ENCODE results near the gene LAMA2. TPM values are rescaled to one million over a fixed set of nuclear protein-coding genes. Genes with fewer than 3 reads are reported as not detected.
A peak's percentile ranks its signal among the peaks of the same experiment; 100 is the strongest.
"Not testable (repeated sequence)": the region's sequence is repeated elsewhere in the genome, so short reads cannot be mapped to it uniquely, and the experiment has no call there.

The LAMA2 gene
- polyA plus RNA-seq, 3 donors from 2014 or later: 0.17 to 1.2 (median 0.34) TPM

DNA sequence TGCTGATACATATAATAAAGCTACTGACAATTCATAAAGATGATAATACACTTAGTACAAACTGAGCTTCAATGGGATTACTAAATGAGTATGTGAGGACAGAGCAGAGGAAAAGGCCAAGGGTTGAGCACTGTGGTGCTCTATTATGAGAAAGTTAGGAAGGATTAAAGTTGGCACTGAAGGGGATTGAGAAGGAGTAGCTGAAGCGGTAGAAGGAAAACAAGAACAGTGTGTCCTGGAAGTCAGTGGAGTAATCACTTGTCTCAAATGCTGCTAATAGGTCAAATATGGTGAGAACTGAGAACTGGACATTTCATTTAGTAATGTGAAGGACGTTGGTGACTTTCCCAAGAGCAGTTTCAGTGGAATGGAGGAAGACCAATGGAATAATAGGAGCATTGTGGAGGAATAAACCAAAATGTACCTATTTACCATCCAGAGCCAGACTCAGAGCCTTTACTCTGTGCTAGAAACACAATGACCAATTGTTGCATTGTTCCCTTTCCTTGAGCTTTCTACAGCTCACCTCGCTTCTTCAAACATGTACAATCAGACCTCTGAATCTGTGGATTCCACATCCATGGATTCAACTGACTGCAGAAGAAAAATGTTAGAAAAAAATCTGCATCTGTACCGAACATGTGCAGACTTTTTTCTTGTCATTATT, 255.9 kb downstream of the LAMA2 start:
- no peak overlapping the region for H3K4me3 Mint-ChIP-seq
- H3K27me3 Mint-ChIP-seq (ENCODE audit: low read depth in 3 of 3): peaks cover 3 to 9% (median 6%) of the 10 kb centered on the region in 3 donors
- no peaks in the 10 kb centered on the region for H3K36me3 Mint-ChIP-seq
- no peak for DNase-seq
- no peaks in the 10 kb centered on the region for H3K9me3 Mint-ChIP-seq
- H3K4me1 Mint-ChIP-seq: no peaks in the 10 kb centered on the region
- H3K27ac Mint-ChIP-seq: no peak overlapping the region

DNA sequence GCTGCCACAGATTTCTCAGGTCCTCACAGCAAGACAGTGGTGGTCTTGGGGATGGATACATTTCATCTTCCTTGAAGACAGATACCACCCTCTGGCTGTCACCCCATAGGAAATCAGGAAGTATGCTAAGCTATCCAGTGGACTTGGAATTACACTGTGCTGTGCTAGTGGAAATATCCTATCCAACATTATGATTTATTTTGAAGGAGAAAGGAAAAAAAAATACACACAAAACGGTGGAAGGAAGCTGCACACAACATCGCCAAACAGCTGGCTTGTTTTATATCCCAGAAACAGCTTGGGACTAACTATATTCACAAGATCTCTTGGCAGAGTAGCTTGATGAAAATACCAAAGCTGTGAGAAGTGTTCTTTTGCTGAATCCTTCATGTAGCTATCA, 257.6 kb downstream of the LAMA2 start:
- Mint-ChIP-seq H3K4me1 (no peaks in the 10 kb centered on the region), H3K27ac (no peak overlapping the region), H3K9me3 (no peaks in the 10 kb centered on the region), H3K36me3 (no peaks in the 10 kb centered on the region), H3K4me3 (no peak overlapping the region), H3K27me3 (ENCODE audit: low read depth in 3 of 3) (peaks cover 3 to 9% (median 7%) of the 10 kb centered on the region in 3 donors)
- DNase-seq: no peak

DNA sequence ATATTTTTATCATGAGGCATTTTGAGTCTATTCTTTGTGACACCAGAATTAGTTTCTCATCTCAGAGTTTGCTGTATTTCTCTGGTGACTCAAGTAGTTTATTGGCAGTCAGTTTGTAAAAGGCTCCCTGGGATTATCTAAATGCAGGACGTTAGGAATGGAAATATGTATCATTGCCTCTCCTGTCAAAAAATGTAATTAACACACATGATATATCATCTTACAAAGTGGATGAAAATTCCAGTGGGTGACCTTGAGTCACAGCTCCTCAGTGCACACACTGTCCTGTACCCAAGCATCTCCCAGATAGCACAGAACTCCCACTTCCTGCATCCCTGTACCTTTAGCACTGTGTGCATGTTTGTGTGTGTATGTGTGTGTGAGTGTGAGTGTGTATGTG, 258.6 kb downstream of the LAMA2 start:
- H3K9me3 Mint-ChIP-seq: no peaks in the 10 kb centered on the region

DNA sequence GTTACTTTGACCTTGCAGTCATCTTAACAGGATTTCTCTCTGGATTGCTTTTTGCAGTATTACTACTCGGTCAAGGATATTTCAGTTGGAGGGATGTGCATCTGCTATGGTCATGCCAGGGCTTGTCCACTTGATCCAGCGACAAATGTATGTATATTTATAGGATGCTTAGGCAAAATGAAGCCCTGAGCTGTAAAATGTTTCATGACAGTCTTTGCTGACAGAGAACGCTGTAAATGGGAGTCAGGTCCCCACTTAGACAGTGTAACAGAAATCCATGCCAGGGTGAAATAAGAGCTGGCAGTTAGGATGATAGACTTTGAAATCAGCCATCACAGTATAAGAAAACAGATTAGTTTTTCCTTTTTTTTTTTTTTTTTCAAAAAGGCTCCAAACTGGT, 264.0 kb downstream of the LAMA2 start:
- H3K4me3 Mint-ChIP-seq: no peak overlapping the region
- H3K36me3 Mint-ChIP-seq: no peaks in the 10 kb centered on the region
- no peak overlapping the region for H3K27ac Mint-ChIP-seq

More for the DNA sequence above, 258.6 kb downstream of the LAMA2 start:
- H3K36me3 Mint-ChIP-seq: no peaks in the 10 kb centered on the region
- H3K4me1 Mint-ChIP-seq: no peaks in the 10 kb centered on the region
- H3K27ac Mint-ChIP-seq: no peak overlapping the region
- peaks cover 3 to 9% (median 4%) of the 10 kb centered on the region in 3 donors for H3K27me3 Mint-ChIP-seq (ENCODE audit: low read depth in 3 of 3)
- DNase-seq: no peak
- H3K4me3 Mint-ChIP-seq: no peak overlapping the region

DNA sequence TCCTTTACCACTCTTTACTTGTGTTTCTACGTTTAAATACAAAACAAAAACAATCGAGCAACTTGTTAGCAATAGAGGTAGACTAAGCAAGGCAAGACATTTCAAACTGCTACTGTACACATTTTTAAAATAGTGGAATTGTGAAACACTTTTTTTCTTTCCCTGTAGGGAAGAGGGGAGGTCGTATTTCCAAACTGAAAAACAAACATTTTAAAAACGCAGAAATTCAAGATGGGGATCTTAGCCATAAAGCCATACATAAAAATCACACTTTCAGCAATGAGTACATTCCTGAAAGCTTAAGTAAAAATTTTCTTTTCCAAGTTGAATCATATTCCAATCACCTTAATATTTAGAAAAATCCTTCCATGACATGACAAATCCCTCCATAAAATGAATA, 267.6 kb downstream of the LAMA2 start:
- Mint-ChIP-seq H3K9me3 (no peaks in the 10 kb centered on the region), H3K4me3 (no peak overlapping the region), H3K27ac (no peak overlapping the region), H3K27me3 (ENCODE audit: low read depth in 3 of 3) (no peaks in the 10 kb centered on the region), H3K36me3 (no peaks in the 10 kb centered on the region), H3K4me1 (no peaks in the 10 kb centered on the region)
- DNase-seq: no peak

More for the DNA sequence above, 264.0 kb downstream of the LAMA2 start:
- DNase-seq: no peak
- Mint-ChIP-seq H3K27me3 (ENCODE audit: low read depth in 3 of 3) (peaks cover 0 to 5% (median 3%) of the 10 kb centered on the region in 3 donors), H3K9me3 (no peaks in the 10 kb centered on the region), H3K4me1 (no peaks in the 10 kb centered on the region)

DNA sequence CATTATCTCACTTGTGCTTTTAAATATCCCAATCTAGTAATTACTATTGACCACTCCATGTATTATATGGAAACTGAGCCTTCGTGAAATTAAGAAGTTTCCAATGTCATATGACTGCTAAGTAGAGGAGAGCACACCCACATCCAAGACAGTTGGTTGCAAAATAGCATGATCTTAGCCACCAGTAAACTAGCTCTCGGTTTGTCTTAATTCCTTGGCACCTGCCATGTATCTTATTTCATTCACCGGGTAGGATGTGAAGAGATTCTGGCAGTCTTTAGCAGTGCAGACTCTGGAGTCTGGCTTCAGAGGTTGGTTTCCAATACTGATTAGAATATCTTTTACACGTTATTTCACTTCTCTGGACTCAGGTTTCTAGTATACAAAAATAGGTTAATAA, 270.3 kb downstream of the LAMA2 start:
- H3K36me3 Mint-ChIP-seq: no peaks in the 10 kb centered on the region
- H3K27me3 Mint-ChIP-seq (ENCODE audit: low read depth in 3 of 3): no peaks in the 10 kb centered on the region
- H3K9me3 Mint-ChIP-seq: no peaks in the 10 kb centered on the region
- DNase-seq: no peak
- H3K4me1 Mint-ChIP-seq: no peaks in the 10 kb centered on the region
- H3K27ac Mint-ChIP-seq: no peak overlapping the region
- no peak overlapping the region for H3K4me3 Mint-ChIP-seq

DNA sequence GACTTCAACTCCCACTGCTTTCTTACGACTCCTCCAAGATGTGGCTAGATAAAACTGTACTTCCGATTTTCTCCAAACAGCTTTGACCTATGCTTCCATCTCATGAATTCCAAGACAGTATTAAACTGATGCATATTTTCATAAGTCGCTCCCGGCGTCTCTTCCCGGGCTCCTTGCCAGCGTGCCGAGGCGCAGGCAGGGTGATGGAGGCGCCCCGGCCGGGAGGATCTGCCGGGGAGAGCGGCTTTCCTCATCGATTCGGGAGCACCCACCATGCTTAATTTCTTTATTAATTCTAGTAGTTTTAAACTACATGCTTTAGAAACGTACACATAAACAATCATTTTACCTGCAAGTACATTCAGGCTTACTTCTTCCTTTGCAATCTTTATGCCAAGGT, 276.3 kb downstream of the LAMA2 start:
- not testable (repeated sequence) for H3K36me3 Mint-ChIP-seq; H3K27ac Mint-ChIP-seq; DNase-seq; H3K27me3 Mint-ChIP-seq (ENCODE audit: low read depth in 3 of 3); H3K4me1 Mint-ChIP-seq; H3K9me3 Mint-ChIP-seq; H3K4me3 Mint-ChIP-seq

DNA sequence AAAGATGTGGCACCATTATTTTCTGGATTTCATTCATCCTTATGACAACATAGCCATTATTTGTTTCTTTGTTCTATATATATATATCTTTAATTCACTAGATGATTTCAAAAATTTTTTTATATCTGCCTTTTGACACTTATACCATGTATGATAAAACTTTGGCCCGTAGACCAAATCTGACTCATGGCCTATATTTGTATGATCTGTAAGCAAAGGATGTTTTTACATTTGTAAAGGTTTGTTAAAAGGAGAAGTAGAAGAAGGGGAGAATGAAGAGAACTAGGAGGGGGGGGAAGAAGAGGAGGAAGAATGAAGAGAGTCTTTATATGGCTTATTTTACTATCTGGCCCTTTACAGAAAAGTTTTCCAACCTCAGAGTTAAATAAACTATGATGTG, 279.7 kb downstream of the LAMA2 start:
- Mint-ChIP-seq H3K27me3 (ENCODE audit: low read depth in 3 of 3) (peaks cover 0 to 4% (median 2%) of the 10 kb centered on the region in 3 donors), H3K27ac (no peak overlapping the region), H3K4me1 (no peaks in the 10 kb centered on the region), H3K9me3 (peaks cover 0 to 4% (median 0%) of the 10 kb centered on the region in 6 donors), H3K4me3 (no peak overlapping the region), H3K36me3 (peaks cover 0 to 3% (median 0%) of the 10 kb centered on the region in 3 donors)
- no peak for DNase-seq

DNA sequence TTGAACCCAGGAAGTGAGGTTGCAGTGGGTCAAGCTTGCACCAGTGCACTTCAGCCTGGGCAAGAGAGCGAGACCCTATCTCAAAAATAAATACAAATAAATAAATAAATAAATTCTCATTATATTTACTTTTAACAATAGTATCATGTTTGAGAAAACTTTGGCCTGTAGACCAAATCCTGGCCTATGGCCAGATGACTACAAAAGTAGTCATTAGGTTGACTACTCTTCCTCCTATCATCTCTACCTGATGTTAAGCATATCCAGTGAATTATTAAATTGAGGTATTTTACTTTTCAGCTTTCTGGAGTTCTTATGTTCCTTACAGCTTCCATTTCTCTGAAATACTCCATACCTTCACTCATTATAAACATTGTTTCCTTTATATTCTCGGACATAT, 280.6 kb downstream of the LAMA2 start:
- Mint-ChIP-seq H3K4me3 (no peak overlapping the region), H3K9me3 (peaks cover 0 to 4% (median 0%) of the 10 kb centered on the region in 6 donors), H3K27ac (no peak overlapping the region), H3K36me3 (peaks cover 0 to 3% (median 0%) of the 10 kb centered on the region in 3 donors), H3K27me3 (ENCODE audit: low read depth in 3 of 3) (peaks cover 0 to 4% (median 2%) of the 10 kb centered on the region in 3 donors), H3K4me1 (no peaks in the 10 kb centered on the region)
- no peak for DNase-seq

DNA sequence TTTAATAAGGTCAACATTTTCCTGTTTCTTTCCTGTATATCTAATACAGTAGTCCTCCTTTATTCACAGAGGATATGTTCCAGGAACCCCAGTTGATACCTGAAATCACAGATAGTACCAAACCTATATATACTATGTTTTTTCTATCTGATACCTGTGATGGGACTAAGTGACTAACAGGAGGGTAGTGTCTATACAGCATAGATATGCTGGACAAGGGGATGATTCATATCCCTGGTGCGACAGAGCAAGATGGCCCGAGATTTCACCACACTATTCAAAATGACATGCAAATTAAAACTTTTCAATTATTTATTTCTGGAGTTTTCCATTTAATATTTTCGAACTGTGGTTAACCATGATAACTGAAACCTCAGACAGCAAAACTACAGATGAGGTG, 281.1 kb downstream of the LAMA2 start:
- Mint-ChIP-seq H3K4me1 (no peaks in the 10 kb centered on the region), H3K4me3 (no peak overlapping the region), H3K27me3 (ENCODE audit: low read depth in 3 of 3) (peaks cover 0 to 4% (median 2%) of the 10 kb centered on the region in 3 donors), H3K27ac (no peak overlapping the region), H3K36me3 (peaks cover 0 to 3% (median 0%) of the 10 kb centered on the region in 3 donors), H3K9me3 (peaks cover 0 to 4% (median 0%) of the 10 kb centered on the region in 6 donors)
- no peak for DNase-seq

DNA sequence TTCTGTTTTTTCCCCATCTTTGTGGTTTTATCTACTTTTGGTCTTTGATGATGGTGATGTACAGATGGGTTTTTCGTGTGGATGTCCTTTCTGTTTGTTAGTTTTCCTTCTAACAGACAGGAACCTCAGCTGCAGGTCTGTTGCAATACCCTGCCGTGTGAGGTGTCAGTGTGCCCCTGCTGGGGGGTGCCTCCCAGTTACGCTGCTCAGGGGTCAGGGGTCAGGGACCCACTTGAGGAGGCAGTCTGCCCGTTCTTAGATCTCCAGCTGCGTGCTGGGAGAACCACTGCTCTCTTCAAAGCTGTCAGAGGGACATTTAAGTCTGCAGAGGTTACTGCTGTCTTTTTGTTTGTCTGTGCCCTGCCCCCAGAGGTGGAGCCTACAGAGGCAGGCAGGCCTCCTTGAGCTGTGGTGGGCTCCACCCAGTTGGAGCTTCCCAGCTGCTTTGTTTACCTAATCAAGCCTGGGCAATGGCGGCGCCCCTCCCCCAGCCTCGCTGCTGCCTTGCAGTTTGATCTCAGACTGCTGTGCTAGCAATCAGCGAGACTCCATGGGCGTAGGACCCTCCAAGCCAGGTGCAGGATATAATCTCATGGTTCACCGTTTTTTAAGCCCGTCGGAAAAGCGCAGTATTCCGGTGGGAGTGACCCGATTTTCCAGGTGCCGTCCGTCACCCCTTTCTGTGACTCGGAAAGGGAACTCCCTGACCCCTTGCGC, 289.5 kb downstream of the LAMA2 start:
- Mint-ChIP-seq H3K27me3 (ENCODE audit: low read depth in 3 of 3) (peaks cover 5 to 18% (median 9%) of the 10 kb centered on the region in 3 donors), H3K4me3 (peak overlapping the region in 2 of 5 donors; percentile 18 to 48)
- not testable (repeated sequence) for H3K4me1 Mint-ChIP-seq, H3K36me3 Mint-ChIP-seq, H3K9me3 Mint-ChIP-seq, DNase-seq, H3K27ac Mint-ChIP-seq

DNA sequence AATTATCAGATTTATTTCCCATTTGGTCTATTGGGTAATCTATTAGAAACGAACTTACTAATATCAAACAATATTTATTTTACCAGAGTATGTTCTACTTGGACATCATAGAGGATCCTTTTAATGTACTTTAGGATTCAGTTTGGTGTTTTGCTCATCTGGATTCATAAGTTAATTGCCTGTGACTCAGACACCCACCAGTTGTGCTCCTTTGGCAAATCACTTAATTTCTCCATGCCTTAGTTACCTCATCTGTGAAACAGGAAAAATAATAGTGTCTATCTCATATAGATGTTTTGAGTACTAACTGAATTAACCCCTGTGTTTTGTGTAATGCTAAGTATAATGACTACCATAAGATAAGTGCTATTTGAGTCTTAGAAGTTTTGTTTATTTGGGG, 292.1 kb downstream of the LAMA2 start:
- peaks cover 0 to 5% of the 10 kb centered on the region in 2 donors for H3K4me1 Mint-ChIP-seq
- peaks cover 5 to 18% (median 12%) of the 10 kb centered on the region in 3 donors for H3K27me3 Mint-ChIP-seq (ENCODE audit: low read depth in 3 of 3)
- no peak for DNase-seq
- no peak overlapping the region for H3K27ac Mint-ChIP-seq
- H3K4me3 Mint-ChIP-seq: no peak overlapping the region
- H3K36me3 Mint-ChIP-seq: no peaks in the 10 kb centered on the region
- peaks cover 0 to 3% (median 0%) of the 10 kb centered on the region in 6 donors for H3K9me3 Mint-ChIP-seq

DNA sequence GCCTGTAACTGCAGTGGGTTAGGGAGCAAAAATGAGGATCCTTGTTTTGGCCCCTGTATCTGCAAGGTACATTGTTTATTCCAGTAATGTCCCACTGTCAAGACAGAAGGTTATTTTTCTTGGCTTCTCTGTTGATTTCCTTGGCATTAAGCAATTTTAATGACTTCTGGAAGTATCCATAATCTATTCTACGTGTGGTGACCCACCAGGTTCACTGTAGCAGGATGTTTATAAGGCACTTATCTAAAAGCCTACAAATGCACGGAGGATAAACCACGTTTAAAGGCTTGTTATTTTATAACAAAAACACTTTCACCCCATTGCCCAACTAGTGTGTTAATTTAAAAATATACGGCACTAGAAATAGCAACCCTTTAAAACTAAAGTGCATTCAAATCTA, 294.9 kb downstream of the LAMA2 start:
- Mint-ChIP-seq H3K36me3 (no peaks in the 10 kb centered on the region), H3K4me1 (peaks cover 0 to 4% of the 10 kb centered on the region in 2 donors), H3K27ac (no peak overlapping the region), H3K27me3 (ENCODE audit: low read depth in 3 of 3) (peaks cover 5 to 16% (median 11%) of the 10 kb centered on the region in 3 donors), H3K9me3 (peaks cover 0 to 3% (median 0%) of the 10 kb centered on the region in 6 donors), H3K4me3 (no peak overlapping the region)
- no peak for DNase-seq

DNA sequence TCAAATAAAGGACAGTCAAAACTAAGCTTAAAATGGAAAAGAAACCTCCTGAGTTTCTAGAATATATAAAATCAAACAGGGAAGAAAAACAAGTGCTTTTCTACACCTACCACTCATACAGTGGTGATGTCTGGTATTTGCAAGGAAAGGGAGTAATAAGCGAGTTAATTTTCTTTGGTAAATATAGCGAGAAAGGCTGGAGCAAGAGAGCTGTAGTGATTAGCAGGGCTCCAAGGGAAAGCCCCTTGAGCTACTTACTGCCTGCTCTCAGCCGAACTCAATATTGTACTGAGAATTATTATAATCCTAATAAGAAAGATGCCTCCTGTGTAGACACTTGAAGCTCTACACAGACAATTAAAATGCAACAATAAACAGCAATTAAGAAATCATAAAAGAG, 296.3 kb downstream of the LAMA2 start:
- Mint-ChIP-seq H3K27me3 (ENCODE audit: low read depth in 3 of 3) (peaks cover 5 to 11% (median 9%) of the 10 kb centered on the region in 3 donors), H3K4me3 (no peak overlapping the region), H3K27ac (no peak overlapping the region), H3K4me1 (no peaks in the 10 kb centered on the region), H3K36me3 (no peaks in the 10 kb centered on the region), H3K9me3 (peaks cover 0 to 3% (median 0%) of the 10 kb centered on the region in 6 donors)
- DNase-seq: no peak

All from immature natural killer cell (primary cell).